Thymus (tissue), 11 donors: ENCODE measurements around the gene SLC1A4. TPM values are rescaled to one million over a fixed set of nuclear protein-coding genes. Genes with fewer than 3 reads are reported as not detected.
"Not testable (repeated sequence)": the region's sequence is repeated elsewhere in the genome, so short reads cannot be mapped to it uniquely, and the experiment has no call there.

Experiments used
- DNase-seq, 9 donors: peaks; one replicate each; pipeline ENCODE4 v3.0.0-alpha.2; 2013; ENCODE audit warnings: low spot score in 9 of 9, low read depth in 6 of 9, missing footprints in 1 of 9
- H3K27ac ChIP-seq, 2 donors: one replicate each; pipeline ENCODE4 v1.5.1; 2013; ENCODE audit warnings: control low read depth in 1 of 2, low read depth in 1 of 2, low read length in 1 of 2, mild to moderate bottlenecking in 1 of 2, moderate library complexity in 1 of 2
- H3K27me3 ChIP-seq, 2 donors: one replicate each; pipeline ENCODE4 v1.5.1; 2013; ENCODE audit warnings: low read length in 1 of 2; ENCODE audit not compliant: control insufficient read depth in 2 of 2, insufficient read depth in 1 of 2
- H3K36me3 ChIP-seq, 2 donors: one replicate each; pipeline ENCODE4 v1.5.1; 2013; ENCODE audit warnings: low read length in 1 of 2, mild to moderate bottlenecking in 1 of 2, moderate library complexity in 1 of 2; ENCODE audit not compliant: control insufficient read depth in 2 of 2, insufficient read depth in 2 of 2
- H3K4me1 ChIP-seq, 2 donors: one replicate each; pipeline ENCODE4 v1.5.1; 2013; ENCODE audit warnings: low read length in 2 of 2; ENCODE audit not compliant: control insufficient read depth in 2 of 2, insufficient read depth in 2 of 2
- H3K4me3 ChIP-seq, 2 donors: one replicate each; pipeline ENCODE4 v1.5.1; 2013; ENCODE audit warnings: low read length in 2 of 2, control low read depth in 1 of 2, mild to moderate bottlenecking in 1 of 2
- H3K9me3 ChIP-seq, 2 donors: one replicate each; pipeline ENCODE4 v1.5.1; 2013; ENCODE audit warnings: low read length in 1 of 2, mild to moderate bottlenecking in 1 of 2; ENCODE audit not compliant: control insufficient read depth in 2 of 2, insufficient read depth in 1 of 2
- WGBS: extraction: QIAGEN DNeasy Blood & Tissue Kit; methylation state at CpG from one replicate; pipeline ENCODE4 v1.1.7; 2013; 5-methylcytosine and 5-hydroxymethylcytosine counted together
- polyA plus RNA-seq: library from polyadenylated mRNA; stranded (reverse); fragments of 200-250 nt; gene quantifications from one replicate; pipeline ENCODE4 v1.2.3, GENCODE V29; 2013
- total RNA-seq: library from RNA; stranded (reverse); fragments of 120-200 nt; gene quantifications from one replicate; pipeline ENCODE4 v1.2.4, GENCODE V29; 2013
- donor health status: healthy.

SLC1A4 gene
- total and polyA plus RNA-seq, 2 donors, result 4.9 to 12.5 TPM

DNA sequence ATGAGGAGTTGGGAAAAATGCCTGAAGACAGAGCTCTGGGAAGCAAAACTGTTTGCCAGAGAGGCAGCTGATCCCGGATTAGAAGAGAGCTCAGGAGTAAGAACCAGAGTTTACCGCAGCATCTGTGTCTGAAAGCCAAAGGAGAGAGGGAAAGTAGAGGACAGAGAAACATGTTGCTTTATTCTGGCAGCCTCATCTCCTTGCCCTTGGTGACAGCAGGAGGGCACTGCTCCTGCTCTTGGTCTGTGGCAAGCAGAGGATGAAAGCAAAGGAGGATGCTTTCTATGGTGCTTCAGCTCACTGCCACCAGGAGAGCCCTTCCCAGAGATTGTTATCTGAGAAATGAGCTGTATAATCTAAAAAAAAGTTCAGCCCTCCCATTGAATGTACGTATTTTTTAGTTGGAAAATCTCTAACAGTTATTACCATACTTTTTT lies 7.7 kb downstream of the SLC1A4 start:
- no peak overlapping the region for H3K27ac ChIP-seq
- H3K9me3 ChIP-seq, result no peaks in the 10 kb centered on the region
- WGBS, result 98% methylated on average over 3 of the region's 3 CpGs
- no peaks in the 10 kb centered on the region for H3K27me3 ChIP-seq
- peaks cover 0 to 34% of the 10 kb centered on the region in 2 donors for H3K36me3 ChIP-seq
- no peak overlapping the region for H3K4me3 ChIP-seq
- no peak for DNase-seq
- peaks cover 14 to 59% of the 10 kb centered on the region in 2 donors for H3K4me1 ChIP-seq

DNA sequence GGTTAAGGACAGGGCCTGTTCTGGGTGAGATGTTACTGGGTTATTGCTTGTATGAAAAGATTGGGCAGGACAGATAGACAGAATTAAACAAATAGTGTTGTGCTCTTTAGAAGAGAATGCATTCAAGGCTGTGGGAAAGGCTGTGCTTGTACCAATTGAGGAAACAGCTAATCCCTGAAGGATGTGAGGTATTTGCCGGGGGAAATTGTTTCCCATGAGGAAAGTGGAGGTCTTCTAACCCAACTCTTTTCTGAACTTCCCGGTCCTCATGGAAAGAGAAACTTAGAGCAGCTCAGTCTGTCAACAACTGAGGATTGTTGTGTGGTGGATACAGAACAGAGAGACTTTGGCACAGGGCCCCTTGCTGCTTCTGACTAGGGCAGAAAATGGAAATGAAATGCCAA lies 9.5 kb downstream of the SLC1A4 start:
- Histone ChIP-seq H3K36me3 (peaks cover 5 to 34% of the 10 kb centered on the region in 2 donors), H3K27ac (no peak overlapping the region), H3K4me1 (peaks cover 2 to 41% of the 10 kb centered on the region in 2 donors), H3K27me3 (no peaks in the 10 kb centered on the region), H3K9me3 (no peaks in the 10 kb centered on the region), H3K4me3 (no peak overlapping the region)
- DNase-seq, result no peak
- WGBS, result 95% methylated on average over 2 of the region's 2 CpGs

- 89% methylated on average over 2 of the region's 2 CpGs for WGBS
These were observed 10.6 kb downstream of the SLC1A4 start for GRCh38 chr2:64999754-65000153.

GRCh38 chr2:65000644-65001043 lies 11.4 kb downstream of the SLC1A4 start:
- peaks cover 18 to 33% of the 10 kb centered on the region in 2 donors for H3K36me3 ChIP-seq
- no peaks in the 10 kb centered on the region for H3K9me3 ChIP-seq
- no peak for DNase-seq
- 97% methylated on average over 3 of the region's 3 CpGs for WGBS
- H3K4me3 ChIP-seq, result no peak overlapping the region
- H3K27ac ChIP-seq, result no peak overlapping the region
- peaks cover 2 to 27% of the 10 kb centered on the region in 2 donors for H3K4me1 ChIP-seq
- no peaks in the 10 kb centered on the region for H3K27me3 ChIP-seq

More at GRCh38 chr2:64999754-65000153, 10.6 kb downstream of the SLC1A4 start:
- Histone ChIP-seq H3K4me1 (peaks cover 2 to 33% of the 10 kb centered on the region in 2 donors), H3K36me3 (peaks cover 10 to 30% of the 10 kb centered on the region in 2 donors), H3K9me3 (no peaks in the 10 kb centered on the region), H3K4me3 (no peak overlapping the region), H3K27me3 (no peaks in the 10 kb centered on the region), H3K27ac (no peak overlapping the region)
- no peak for DNase-seq

DNA sequence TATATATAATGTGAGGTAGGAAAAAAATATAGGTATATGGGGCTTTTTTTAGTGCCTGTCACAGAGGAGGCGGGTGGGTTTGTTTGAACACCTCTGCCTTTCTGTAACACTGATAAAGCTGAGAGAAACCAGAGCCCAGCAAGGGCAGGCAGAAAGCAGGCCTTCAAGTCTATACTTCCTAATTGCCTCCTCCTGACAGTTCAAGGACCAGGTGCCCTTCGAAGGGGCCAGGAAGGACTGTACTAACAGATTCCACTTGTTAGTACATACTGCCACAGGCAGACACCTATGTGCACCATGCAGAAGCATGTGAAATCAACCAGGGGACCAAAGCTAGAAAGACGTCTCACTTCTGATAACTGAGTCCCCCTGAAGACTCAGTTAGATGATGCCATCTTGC lies 13.8 kb downstream of the SLC1A4 start:
- Histone ChIP-seq H3K4me3 (no peak overlapping the region), H3K27ac (no peak overlapping the region), H3K36me3 (peaks cover 29 to 49% of the 10 kb centered on the region in 2 donors), H3K4me1 (peaks cover 0 to 15% of the 10 kb centered on the region in 2 donors), H3K9me3 (no peaks in the 10 kb centered on the region), H3K27me3 (no peaks in the 10 kb centered on the region)
- WGBS, result 98% methylated on average over 3 of the region's 3 CpGs
- DNase-seq, result no peak

- not testable (repeated sequence) for H3K27ac ChIP-seq, DNase-seq, H3K9me3 ChIP-seq, H3K4me1 ChIP-seq, H3K27me3 ChIP-seq, H3K4me3 ChIP-seq
- 97% methylated on average over 3 of the region's 3 CpGs for WGBS
- H3K36me3 ChIP-seq, result peaks cover 29 to 55% of the 10 kb centered on the region in 2 donors
These were observed 15.0 kb downstream of the SLC1A4 start for GRCh38 chr2:65004232-65004631.

DNA sequence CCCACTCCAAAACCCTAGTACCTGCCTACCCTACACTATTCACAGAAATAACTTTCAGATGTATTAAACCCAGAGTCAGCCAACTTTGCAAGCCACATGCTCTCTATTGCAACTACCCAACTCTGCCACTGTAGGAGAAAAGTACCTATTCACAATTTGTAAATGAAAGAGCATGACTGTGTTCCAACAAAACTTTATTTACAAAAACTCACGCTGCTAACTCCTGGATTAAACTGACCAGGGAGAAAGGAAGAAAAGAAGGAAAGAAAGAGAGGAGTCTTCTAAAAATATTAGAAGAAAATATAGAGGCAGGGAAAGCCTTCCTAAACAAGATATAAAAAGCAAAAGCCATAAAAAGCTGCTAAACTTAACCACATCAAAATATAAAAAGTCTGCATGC lies 24.6 kb downstream of the SLC1A4 start:
- WGBS, result 93% methylated on average over 1 of the region's 1 CpG
- H3K27ac ChIP-seq, result no peak overlapping the region

GRCh38 chr2:65015731-65016130 lies 26.5 kb downstream of the SLC1A4 start:
- Histone ChIP-seq H3K27ac (no peak overlapping the region), H3K36me3 (peaks cover 39 to 61% of the 10 kb centered on the region in 2 donors), H3K27me3 (no peaks in the 10 kb centered on the region), H3K9me3 (no peaks in the 10 kb centered on the region), H3K4me1 (peaks cover 6 to 17% of the 10 kb centered on the region in 2 donors), H3K4me3 (no peak overlapping the region)
- DNase-seq, result no peak
- 95% methylated on average over 5 of the region's 5 CpGs for WGBS

More for the DNA sequence above, 24.6 kb downstream of the SLC1A4 start:
- H3K9me3 ChIP-seq, result no peaks in the 10 kb centered on the region
- peaks cover 22 to 48% of the 10 kb centered on the region in 2 donors for H3K36me3 ChIP-seq
- no peak overlapping the region for H3K4me3 ChIP-seq
- peaks cover 6 to 17% of the 10 kb centered on the region in 2 donors for H3K4me1 ChIP-seq
- DNase-seq, result no peak
- H3K27me3 ChIP-seq, result no peaks in the 10 kb centered on the region

DNA sequence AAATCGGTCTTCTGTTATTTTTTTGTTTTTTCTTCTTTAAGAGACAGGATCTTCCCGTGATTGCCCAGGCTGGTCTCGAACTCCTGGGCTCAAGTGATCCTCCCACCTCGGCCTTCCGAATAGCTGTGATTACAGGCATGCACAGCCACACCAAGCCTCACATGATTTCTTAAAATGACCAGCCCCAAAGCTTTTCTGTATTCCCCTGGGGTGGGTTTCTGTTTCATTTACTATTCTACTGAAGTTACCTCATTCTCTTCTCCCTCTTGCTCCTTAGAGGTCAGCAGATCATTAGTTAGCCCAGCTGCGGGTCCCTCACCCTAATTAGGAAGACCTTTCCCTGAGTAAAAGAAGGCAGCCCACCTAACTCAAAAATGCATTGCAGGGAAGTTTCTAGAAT lies 27.6 kb downstream of the SLC1A4 start:
- H3K4me3 ChIP-seq, result no peak overlapping the region
- H3K36me3 ChIP-seq, result peaks cover 45 to 67% of the 10 kb centered on the region in 2 donors
- H3K4me1 ChIP-seq, result peaks cover 6 to 17% of the 10 kb centered on the region in 2 donors
- DNase-seq, result no peak
- WGBS, result 90% methylated on average over 6 of the region's 6 CpGs
- no peaks in the 10 kb centered on the region for H3K27me3 ChIP-seq
- H3K27ac ChIP-seq, result no peak overlapping the region
- no peaks in the 10 kb centered on the region for H3K9me3 ChIP-seq
